ENCODE data around the gene NSUN6.

NSUN6 gene

GRCh38 chr10:18620856-18621255 is 30.5 kb downstream of the NSUN6 start:
- TF ChIP-seq, protein P1, sequence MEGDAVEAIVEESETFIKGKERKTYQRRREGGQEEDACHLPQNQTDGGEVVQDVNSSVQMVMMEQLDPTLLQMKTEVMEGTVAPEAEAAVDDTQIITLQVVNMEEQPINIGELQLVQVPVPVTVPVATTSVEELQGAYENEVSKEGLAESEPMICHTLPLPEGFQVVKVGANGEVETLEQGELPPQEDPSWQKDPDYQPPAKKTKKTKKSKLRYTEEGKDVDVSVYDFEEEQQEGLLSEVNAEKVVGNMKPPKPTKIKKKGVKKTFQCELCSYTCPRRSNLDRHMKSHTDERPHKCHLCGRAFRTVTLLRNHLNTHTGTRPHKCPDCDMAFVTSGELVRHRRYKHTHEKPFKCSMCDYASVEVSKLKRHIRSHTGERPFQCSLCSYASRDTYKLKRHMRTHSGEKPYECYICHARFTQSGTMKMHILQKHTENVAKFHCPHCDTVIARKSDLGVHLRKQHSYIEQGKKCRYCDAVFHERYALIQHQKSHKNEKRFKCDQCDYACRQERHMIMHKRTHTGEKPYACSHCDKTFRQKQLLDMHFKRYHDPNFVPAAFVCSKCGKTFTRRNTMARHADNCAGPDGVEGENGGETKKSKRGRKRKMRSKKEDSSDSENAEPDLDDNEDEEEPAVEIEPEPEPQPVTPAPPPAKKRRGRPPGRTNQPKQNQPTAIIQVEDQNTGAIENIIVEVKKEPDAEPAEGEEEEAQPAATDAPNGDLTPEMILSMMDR (conservative IDR thresholded peaks at IDR 0.05; ENCODE audit: control insufficient read depth, insufficient read depth, low read depth, low read length): no peak
- H3K4me3 ChIP-seq (ENCODE audit: control insufficient read depth, low read depth, low read length): no peak overlapping the region
- DNase-seq (ENCODE audit: low read depth): no peak

- TF ChIP-seq, protein P1 (conservative IDR thresholded peaks at IDR 0.05; ENCODE audit: control insufficient read depth, insufficient read depth, low read depth, low read length): no peak
- DNase-seq (ENCODE audit: low read depth): no peak
- no peak overlapping the region for H3K4me3 ChIP-seq (ENCODE audit: control insufficient read depth, low read depth, low read length)
These were observed 32.4 kb downstream of the NSUN6 start for GRCh38 chr10:18619016-18619415.

GRCh38 chr10:18616337-18616736 is 35.0 kb downstream of the NSUN6 start:
- H3K4me3 ChIP-seq (ENCODE audit: control insufficient read depth, low read depth, low read length): no peak overlapping the region
- TF ChIP-seq, protein P1 (conservative IDR thresholded peaks at IDR 0.05; ENCODE audit: control insufficient read depth, insufficient read depth, low read depth, low read length): no peak
- peak; percentile 25 for DNase-seq (ENCODE audit: low read depth)

GRCh38 chr10:18615618-18616017 is 35.8 kb downstream of the NSUN6 start:
- DNase-seq (ENCODE audit: low read depth): peak; percentile 74
- H3K4me3 ChIP-seq (ENCODE audit: control insufficient read depth, low read depth, low read length): no peak overlapping the region
- TF ChIP-seq, protein P1 (conservative IDR thresholded peaks at IDR 0.05; ENCODE audit: control insufficient read depth, insufficient read depth, low read depth, low read length): no peak

- DNase-seq (ENCODE audit: low read depth): no peak
- TF ChIP-seq, protein P1 (conservative IDR thresholded peaks at IDR 0.05; ENCODE audit: control insufficient read depth, insufficient read depth, low read depth, low read length): no peak
- H3K4me3 ChIP-seq (ENCODE audit: control insufficient read depth, low read depth, low read length): no peak overlapping the region
These were observed 40.2 kb downstream of the NSUN6 start for GRCh38 chr10:18611168-18611567.

DNA sequence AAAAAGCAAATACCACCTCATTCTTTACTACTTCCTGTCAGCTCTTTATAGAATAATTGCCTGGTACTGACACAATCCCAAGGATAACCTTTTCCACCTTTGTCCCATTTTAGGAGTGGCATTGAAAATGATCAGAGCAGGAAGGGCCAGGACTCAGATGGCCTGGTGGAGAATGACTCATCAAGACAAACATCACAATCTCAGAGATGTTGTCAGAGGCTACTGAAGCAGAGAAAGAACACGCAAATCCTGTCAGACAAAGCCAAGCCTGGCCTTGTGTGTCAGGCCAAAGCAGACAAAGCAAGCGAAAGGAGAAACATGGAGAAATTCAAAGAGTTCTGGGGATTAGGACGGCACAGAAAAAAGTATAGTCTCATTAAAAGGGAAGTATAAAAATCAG is 40.9 kb downstream of the NSUN6 start:
- H3K4me3 ChIP-seq (ENCODE audit: control insufficient read depth, low read depth, low read length): no peak overlapping the region
- TF ChIP-seq, protein P1 (conservative IDR thresholded peaks at IDR 0.05; ENCODE audit: control insufficient read depth, insufficient read depth, low read depth, low read length): no peak
- DNase-seq (ENCODE audit: low read depth): peak; percentile 90

- H3K4me3 ChIP-seq (ENCODE audit: control insufficient read depth, low read depth, low read length): no peak overlapping the region
- TF ChIP-seq, protein P1 (conservative IDR thresholded peaks at IDR 0.05; ENCODE audit: control insufficient read depth, insufficient read depth, low read depth, low read length): no peak
- no peak for DNase-seq (ENCODE audit: low read depth)
These were observed 42.8 kb downstream of the NSUN6 start for GRCh38 chr10:18608596-18608995.
